HepG2 (cell line): Measurements from ENCODE around the gene FAM156A. TPM values are rescaled to one million over a fixed set of nuclear protein-coding genes. Genes with fewer than 3 reads are reported as not detected.
A peak's percentile ranks its signal among the peaks of the same experiment; 100 is the strongest.

Experiments
- ATF2 ChIP-seq: sonication (generic); formaldehyde crosslinking; IDR thresholded peaks from 2 replicates; pipeline ENCODE4 v1.4.0; 2020; ENCODE audit warnings: missing genetic modification reagents
- DPF2 ChIP-seq: sonication (generic); formaldehyde crosslinking; IDR thresholded peaks from 2 replicates; pipeline ENCODE4 v1.4.0; 2020; ENCODE audit warnings: mild to moderate bottlenecking, low read depth, missing genetic modification reagents, borderline replicate concordance
- IRF1 ChIP-seq: sonication (generic); formaldehyde crosslinking; IDR thresholded peaks from 2 replicates; pipeline ENCODE4 v1.4.0; 2020; ENCODE audit warnings: low read depth, mild to moderate bottlenecking, missing genetic modification reagents
- KDM2A ChIP-seq: sonication (generic); formaldehyde crosslinking; IDR thresholded peaks from 2 replicates; pipeline ENCODE4 v1.4.0; 2020; ENCODE audit warnings: low read depth, missing genetic modification reagents, borderline replicate concordance
- KMT2A ChIP-seq: sonication (generic); formaldehyde crosslinking; IDR thresholded peaks from 2 replicates; pipeline ENCODE4 v1.4.0; 2020; ENCODE audit warnings: missing genetic modification reagents
- MZF1 ChIP-seq: sonication (generic); formaldehyde crosslinking; IDR thresholded peaks from 2 replicates; pipeline ENCODE4 v1.8.1; 2023; ENCODE audit warnings: mild to moderate bottlenecking, missing genetic modification reagents, borderline replicate concordance
- NCOA2 ChIP-seq: sonication (generic); formaldehyde crosslinking; IDR thresholded peaks from 2 replicates; pipeline ENCODE4 v1.8.0; 2022; ENCODE audit warnings: inconsistent platforms
- NCOA5 ChIP-seq: sonication (generic); formaldehyde crosslinking; IDR thresholded peaks from 2 replicates; pipeline ENCODE4 v1.4.0; 2020; ENCODE audit warnings: missing genetic modification reagents
- PBX2 ChIP-seq: IDR thresholded peaks from 2 replicates; pipeline ENCODE4 v1.6.1; 2016; ENCODE audit warnings: control low read depth
- TAF1 ChIP-seq: sonication (generic); formaldehyde crosslinking; IDR thresholded peaks from 2 replicates; pipeline ENCODE4 v1.4.0; 2020; ENCODE audit warnings: missing genetic modification reagents
- TBL1XR1 ChIP-seq: fragments of 150-350 bp; IDR thresholded peaks from 2 replicates; pipeline ENCODE4 v1.6.1; 2014; ENCODE audit warnings: borderline replicate concordance, low read length; ENCODE audit not compliant: partially characterized antibody
- TBP ChIP-seq: sonication (generic); formaldehyde crosslinking; IDR thresholded peaks from 2 replicates; pipeline ENCODE4 v1.5.0; 2020; ENCODE audit warnings: missing genetic modification reagents
- TEAD2 ChIP-seq: sonication (generic); formaldehyde crosslinking; IDR thresholded peaks from 2 replicates; pipeline ENCODE4 v1.9.0; 2021; ENCODE audit warnings: missing genetic modification reagents
- U2AF2 ChIP-seq: fragments of 200-400 bp; formaldehyde crosslinking; IDR thresholded peaks from 2 replicates; pipeline ENCODE4 v1.6.1; 2017; ENCODE audit warnings: low read depth, mild to moderate bottlenecking, low read length
- YEATS4 ChIP-seq: sonication (generic); formaldehyde crosslinking; IDR thresholded peaks from 2 replicates; pipeline ENCODE4 v1.4.0; 2020; ENCODE audit warnings: missing genetic modification reagents, borderline replicate concordance
- YY1 ChIP-seq: IDR thresholded peaks from 2 replicates; pipeline ENCODE4 v1.6.1; 2011; ENCODE audit warnings: low read length, low read depth, moderate library complexity, mild to moderate bottlenecking; ENCODE audit not compliant: insufficient read depth, insufficient replicate concordance
- ZBTB26 ChIP-seq: IDR thresholded peaks from 2 replicates; pipeline ENCODE4 v1.6.1; 2016; ENCODE audit warnings: missing compliant biosample characterization, missing genetic modification reagents, borderline replicate concordance
- ZHX1 ChIP-seq: sonication (generic); formaldehyde crosslinking; IDR thresholded peaks from 2 replicates; pipeline ENCODE4 v1.8.1; 2022; ENCODE audit warnings: low read depth, mild to moderate bottlenecking, missing genetic modification reagents
- ZNF772 ChIP-seq: sonication (generic); formaldehyde crosslinking; IDR thresholded peaks from 2 replicates; pipeline ENCODE4 v1.5.0; 2020; ENCODE audit warnings: mild to moderate bottlenecking, missing genetic modification reagents
- ZSCAN21 ChIP-seq: sonication (generic); formaldehyde crosslinking; IDR thresholded peaks from 2 replicates; pipeline ENCODE4 v1.8.0; 2022; ENCODE audit warnings: mild to moderate bottlenecking, missing genetic modification reagents, moderate library complexity, borderline replicate concordance
- polyA plus RNA-seq, 8 experiments: library from polyadenylated mRNA; depleted of rRNA in 3 of 8; stranded (reverse) in 7 of 8; unstranded in 1 of 8; fragments of >200 nt; fragmentation: Illumina TruSeq in 4 of 8; extraction: Trizol in 4 of 8; gene quantifications; 2 replicates each; pipeline versions ENCODE4 v1.2.1 to v1.2.3, GENCODE V29; 2011 to 2016; ENCODE audit warnings: low read depth in 4 of 8, missing spikeins in 1 of 8, mixed read lengths in 1 of 8; ENCODE audit not compliant: insufficient read depth in 1 of 8
- total RNA-seq, 5 experiments: library from RNA; depleted of rRNA; stranded (reverse); fragments of >200 nt; fragmentation: Illumina TruSeq; extraction: Trizol; gene quantifications; 2 replicates each; pipeline ENCODE4 v1.2.3, GENCODE V29; 2016; ENCODE audit warnings: low read depth in 1 of 5

The FAM156A gene
- total and polyA plus RNA-seq, 2 of the 13 experiments (the other 11 are each of a cell fraction or from before 2014, with no cell fraction given) = 15.4 to 53.8 TPM

- no peak for TF ChIP-seq ZBTB26 (CRISPR knock-in tag)
- no peak for TF ChIP-seq MZF1 (CRISPR knock-in tag)
- 0 out of 2 replicates have a peak, but pooled peaks have one; percentile 5 for TF ChIP-seq KMT2A (CRISPR knock-in tag)
- no peak; the same call in 1 of the 2 replicates for TF ChIP-seq ATF2 (CRISPR knock-in tag)
- no peak for TF ChIP-seq DPF2
- no peak for TF ChIP-seq TBP (CRISPR knock-in tag)
- TF ChIP-seq KDM2A = 0 out of 2 replicates have a peak, but pooled peaks have one; percentile 38
- TF ChIP-seq U2AF2 = no peak
- 0 out of 2 replicates have a peak, but pooled peaks have one; percentile 42 for TF ChIP-seq NCOA2 (CRISPR knock-in tag)
- peak; percentile 23 for TF ChIP-seq TBL1XR1
- no peak for TF ChIP-seq TEAD2 (CRISPR knock-in tag)
- TF ChIP-seq ZSCAN21 (CRISPR knock-in tag) = no peak; the same call in 1 of the 2 replicates
- TF ChIP-seq PBX2 (CRISPR knock-in tag) = no peak
- TF ChIP-seq ZHX1 (CRISPR knock-in tag) = no peak
- TF ChIP-seq YEATS4 (CRISPR knock-in tag) = peak; percentile 54; the same call in 1 of the 2 replicates
- peak; percentile 74 for TF ChIP-seq TAF1 (CRISPR knock-in tag)
- TF ChIP-seq ZNF772 (CRISPR knock-in tag) = no peak
- no peak for TF ChIP-seq IRF1
- TF ChIP-seq YY1 = peak; percentile 42
- no peak for TF ChIP-seq NCOA5 (CRISPR knock-in tag)
Observed at GRCh38 chrX:52934704-52935469, 23.4 kb downstream of the FAM156A start (continued).
